ENCODE data around the gene DCLK1.

Gene DCLK1

DNA sequence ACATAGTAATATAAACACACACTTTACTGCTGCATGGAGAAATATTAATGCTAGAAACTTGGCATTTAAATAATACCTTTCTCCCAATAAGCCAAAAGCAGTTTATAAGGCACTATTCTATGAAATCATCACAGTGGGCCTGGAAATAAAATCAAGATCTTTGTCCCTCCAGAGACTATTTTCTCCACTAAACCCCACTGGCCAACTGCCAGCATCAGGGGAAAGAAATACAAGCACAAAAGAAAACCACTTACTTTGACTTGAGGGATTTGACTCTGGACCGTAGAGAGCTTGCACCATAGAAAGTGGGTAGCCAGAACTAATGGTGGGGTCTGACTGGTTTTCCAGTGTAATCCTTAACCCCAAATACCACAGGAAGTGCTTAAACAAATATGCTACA is 71.9 kb downstream of the DCLK1 start:
- Histone ChIP-seq H4K20me1 (ENCODE audit: insufficient read depth) (no peaks in the 10 kb centered on the region), H3K36me3 (ENCODE audit: insufficient read depth) (no peaks in the 10 kb centered on the region), H3K4me1 (ENCODE audit: low read depth, poor library complexity, severe bottlenecking) (no peaks in the 10 kb centered on the region), H3K9ac (no peak overlapping the region), H3K27ac (no peak overlapping the region), H3K4me2 (no peak overlapping the region), H2AFZ (ENCODE audit: low read depth) (no peak overlapping the region), H3K27me3 (ENCODE audit: insufficient read depth, low read depth) (no peaks in the 10 kb centered on the region), H3K4me3 (IDR thresholded peaks at IDR 0.05; ENCODE audit: insufficient read depth, low read depth, low read length) (no peak overlapping the region), H3K79me2 (ENCODE audit: insufficient read depth, low read depth) (no peaks in the 10 kb centered on the region)
- TF ChIP-seq, protein P1, sequence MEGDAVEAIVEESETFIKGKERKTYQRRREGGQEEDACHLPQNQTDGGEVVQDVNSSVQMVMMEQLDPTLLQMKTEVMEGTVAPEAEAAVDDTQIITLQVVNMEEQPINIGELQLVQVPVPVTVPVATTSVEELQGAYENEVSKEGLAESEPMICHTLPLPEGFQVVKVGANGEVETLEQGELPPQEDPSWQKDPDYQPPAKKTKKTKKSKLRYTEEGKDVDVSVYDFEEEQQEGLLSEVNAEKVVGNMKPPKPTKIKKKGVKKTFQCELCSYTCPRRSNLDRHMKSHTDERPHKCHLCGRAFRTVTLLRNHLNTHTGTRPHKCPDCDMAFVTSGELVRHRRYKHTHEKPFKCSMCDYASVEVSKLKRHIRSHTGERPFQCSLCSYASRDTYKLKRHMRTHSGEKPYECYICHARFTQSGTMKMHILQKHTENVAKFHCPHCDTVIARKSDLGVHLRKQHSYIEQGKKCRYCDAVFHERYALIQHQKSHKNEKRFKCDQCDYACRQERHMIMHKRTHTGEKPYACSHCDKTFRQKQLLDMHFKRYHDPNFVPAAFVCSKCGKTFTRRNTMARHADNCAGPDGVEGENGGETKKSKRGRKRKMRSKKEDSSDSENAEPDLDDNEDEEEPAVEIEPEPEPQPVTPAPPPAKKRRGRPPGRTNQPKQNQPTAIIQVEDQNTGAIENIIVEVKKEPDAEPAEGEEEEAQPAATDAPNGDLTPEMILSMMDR (conservative IDR thresholded peaks at IDR 0.05; ENCODE audit: low read depth, low read length), result no peak

DNA sequence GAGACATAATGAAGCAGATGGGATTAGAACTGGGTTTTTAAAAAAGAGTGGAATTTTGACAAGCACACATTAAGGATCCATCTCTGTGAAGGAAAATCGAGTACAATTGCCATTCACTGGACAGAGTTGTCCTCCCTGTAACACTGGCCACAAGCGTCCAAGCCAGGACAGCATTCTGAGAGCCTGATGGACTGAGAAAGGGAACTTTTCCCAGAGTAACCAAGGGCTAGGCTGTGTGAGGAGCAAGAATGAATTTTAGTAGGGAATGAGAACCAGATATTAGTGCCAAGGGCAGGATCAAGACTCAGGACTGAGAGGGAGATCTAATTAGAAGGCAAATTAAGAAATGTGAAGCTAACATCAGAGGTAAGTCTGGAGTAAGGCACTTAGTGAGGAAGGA is 73.1 kb downstream of the DCLK1 start:
- Histone ChIP-seq H3K27me3 (ENCODE audit: insufficient read depth, low read depth) (no peaks in the 10 kb centered on the region), H3K9ac (no peak overlapping the region), H3K27ac (no peak overlapping the region), H3K4me3 (IDR thresholded peaks at IDR 0.05; ENCODE audit: insufficient read depth, low read depth, low read length) (no peak overlapping the region), H4K20me1 (ENCODE audit: insufficient read depth) (no peaks in the 10 kb centered on the region), H3K4me1 (ENCODE audit: low read depth, poor library complexity, severe bottlenecking) (no peaks in the 10 kb centered on the region), H3K4me2 (no peak overlapping the region), H3K36me3 (ENCODE audit: insufficient read depth) (no peaks in the 10 kb centered on the region), H2AFZ (ENCODE audit: low read depth) (no peak overlapping the region), H3K79me2 (ENCODE audit: insufficient read depth, low read depth) (no peaks in the 10 kb centered on the region)
- TF ChIP-seq, protein P1 (conservative IDR thresholded peaks at IDR 0.05; ENCODE audit: low read depth, low read length), result no peak

DNA sequence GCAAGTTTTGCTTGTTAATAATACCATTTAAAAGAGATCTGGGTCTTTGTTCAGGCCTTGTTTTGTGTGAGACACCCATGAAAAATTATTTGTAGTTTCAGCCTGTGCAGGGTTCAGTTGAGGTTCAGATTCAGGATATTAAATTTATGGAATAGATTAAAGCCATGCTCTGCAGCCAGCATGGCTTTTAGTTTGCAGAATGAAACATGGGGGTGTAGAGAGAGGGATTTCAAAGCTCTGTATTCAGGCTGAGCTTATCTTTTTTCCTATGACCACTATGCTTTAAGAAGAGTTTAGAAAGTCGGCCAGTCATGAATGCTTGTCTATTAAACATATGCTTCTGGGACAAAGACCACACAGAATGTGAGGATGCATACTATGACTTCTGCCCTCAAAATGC is 73.6 kb downstream of the DCLK1 start:
- Histone ChIP-seq H3K4me1 (ENCODE audit: low read depth, poor library complexity, severe bottlenecking) (no peaks in the 10 kb centered on the region), H3K4me3 (IDR thresholded peaks at IDR 0.05; ENCODE audit: insufficient read depth, low read depth, low read length) (no peak overlapping the region), H3K36me3 (ENCODE audit: insufficient read depth) (no peaks in the 10 kb centered on the region), H3K9ac (no peak overlapping the region), H4K20me1 (ENCODE audit: insufficient read depth) (no peaks in the 10 kb centered on the region), H3K4me2 (no peak overlapping the region), H3K27ac (no peak overlapping the region), H2AFZ (ENCODE audit: low read depth) (no peak overlapping the region), H3K79me2 (ENCODE audit: insufficient read depth, low read depth) (no peaks in the 10 kb centered on the region), H3K27me3 (ENCODE audit: insufficient read depth, low read depth) (no peaks in the 10 kb centered on the region)
- TF ChIP-seq, protein P1 (conservative IDR thresholded peaks at IDR 0.05; ENCODE audit: low read depth, low read length), result no peak

DNA sequence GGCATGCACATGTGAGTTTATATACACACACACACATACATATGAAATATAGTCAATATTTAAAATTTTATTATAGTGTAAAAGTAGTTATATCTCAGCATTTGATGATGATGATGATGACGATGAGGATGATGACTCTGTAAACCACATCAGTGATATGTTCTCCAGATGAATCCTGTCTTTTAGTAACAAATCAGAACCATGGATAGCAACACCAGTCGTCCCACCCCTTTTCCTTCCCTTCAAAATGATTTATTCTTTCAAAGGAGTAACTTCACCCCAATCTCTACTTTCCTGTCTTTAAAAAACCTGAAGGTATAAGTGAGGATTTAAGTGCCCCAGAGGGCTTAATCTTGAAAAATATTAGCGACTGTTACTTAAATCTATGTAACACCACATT is 74.1 kb downstream of the DCLK1 start:
- no peaks in the 10 kb centered on the region for H4K20me1 ChIP-seq (ENCODE audit: insufficient read depth)
- H3K27me3 ChIP-seq (ENCODE audit: insufficient read depth, low read depth), result no peaks in the 10 kb centered on the region
- no peaks in the 10 kb centered on the region for H3K4me1 ChIP-seq (ENCODE audit: low read depth, poor library complexity, severe bottlenecking)
- H2AFZ ChIP-seq (ENCODE audit: low read depth), result no peak overlapping the region
- no peak overlapping the region for H3K9ac ChIP-seq
- no peak overlapping the region for H3K4me3 ChIP-seq (IDR thresholded peaks at IDR 0.05; ENCODE audit: insufficient read depth, low read depth, low read length)
- H3K36me3 ChIP-seq (ENCODE audit: insufficient read depth), result no peaks in the 10 kb centered on the region
- TF ChIP-seq, protein P1 (conservative IDR thresholded peaks at IDR 0.05; ENCODE audit: low read depth, low read length), result no peak
- H3K79me2 ChIP-seq (ENCODE audit: insufficient read depth, low read depth), result no peaks in the 10 kb centered on the region
- no peak overlapping the region for H3K27ac ChIP-seq
- H3K4me2 ChIP-seq, result no peak overlapping the region

DNA sequence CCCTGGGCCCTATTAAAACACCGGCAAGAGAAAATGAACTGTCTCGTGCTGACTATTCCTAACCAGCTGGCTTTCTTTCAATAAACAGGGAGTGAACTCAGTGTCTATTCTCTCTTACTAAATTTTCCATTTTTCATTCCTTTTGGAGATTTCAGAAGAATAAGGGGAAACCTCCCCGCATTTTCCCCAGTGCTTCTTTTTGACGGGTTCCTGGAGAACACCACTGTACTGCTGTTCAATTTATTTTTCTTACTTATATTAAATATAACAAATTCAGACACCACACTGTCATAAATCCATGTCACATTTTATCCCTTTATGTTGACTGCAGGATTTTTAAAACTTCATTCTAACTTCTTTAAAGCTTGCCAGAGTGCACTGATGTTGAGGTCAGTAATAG is 75.8 kb downstream of the DCLK1 start:
- H3K27ac ChIP-seq, result no peak overlapping the region
- no peaks in the 10 kb centered on the region for H3K79me2 ChIP-seq (ENCODE audit: insufficient read depth, low read depth)
- no peaks in the 10 kb centered on the region for H4K20me1 ChIP-seq (ENCODE audit: insufficient read depth)
- no peaks in the 10 kb centered on the region for H3K36me3 ChIP-seq (ENCODE audit: insufficient read depth)
- no peaks in the 10 kb centered on the region for H3K4me1 ChIP-seq (ENCODE audit: low read depth, poor library complexity, severe bottlenecking)
- TF ChIP-seq, protein P1 (conservative IDR thresholded peaks at IDR 0.05; ENCODE audit: low read depth, low read length), result no peak
- no peak overlapping the region for H3K4me3 ChIP-seq (IDR thresholded peaks at IDR 0.05; ENCODE audit: insufficient read depth, low read depth, low read length)
- no peak overlapping the region for H2AFZ ChIP-seq (ENCODE audit: low read depth)
- H3K4me2 ChIP-seq, result no peak overlapping the region
- no peaks in the 10 kb centered on the region for H3K27me3 ChIP-seq (ENCODE audit: insufficient read depth, low read depth)
- no peak overlapping the region for H3K9ac ChIP-seq
